Kidney tubule cell (primary cell): ENCODE data around the gene UST.
"Not testable (repeated sequence)": the region's sequence is repeated elsewhere in the genome, so short reads cannot be mapped to it uniquely, and the experiment has no call there.

Experiments used
- DNase-seq: peaks from one replicate; pipeline ENCODE4 v3.0.0-alpha.2; 2018; ENCODE audit warnings: low spot score

UST gene

GRCh38 chr6:148868901-148869300 lies 122.1 kb downstream of the UST start:
- no peak for DNase-seq

GRCh38 chr6:148869585-148869984 lies 122.8 kb downstream of the UST start:
- peak; percentile 67 for DNase-seq

GRCh38 chr6:148873154-148873553 lies 126.3 kb downstream of the UST start:
- no peak for DNase-seq

GRCh38 chr6:148873868-148874267 lies 127.0 kb downstream of the UST start:
- no peak for DNase-seq

- DNase-seq = peak; percentile 52
Observed at GRCh38 chr6:148874698-148875293, 128.0 kb downstream of the UST start.

GRCh38 chr6:148878683-148879082 lies 131.9 kb downstream of the UST start:
- DNase-seq = no peak

- DNase-seq = not testable (repeated sequence)
Observed at GRCh38 chr6:148880742-148881141, 133.9 kb downstream of the UST start.

GRCh38 chr6:148881593-148882311 lies 134.9 kb downstream of the UST start:
- no peak for DNase-seq

- no peak for DNase-seq
Observed at GRCh38 chr6:148883270-148883669, 136.4 kb downstream of the UST start.

GRCh38 chr6:148884461-148884860 lies 137.6 kb downstream of the UST start:
- DNase-seq = peak; percentile 9

GRCh38 chr6:148885136-148885865 lies 138.5 kb downstream of the UST start:
- DNase-seq = no peak

- DNase-seq = no peak
Observed at GRCh38 chr6:148885925-148886845, 139.4 kb downstream of the UST start.

GRCh38 chr6:148887181-148887580 lies 140.4 kb downstream of the UST start:
- DNase-seq = no peak

GRCh38 chr6:148888856-148889255 lies 142.0 kb downstream of the UST start:
- no peak for DNase-seq

- DNase-seq = no peak
Observed at GRCh38 chr6:148890096-148890495, 143.3 kb downstream of the UST start.

- DNase-seq = no peak
Observed at GRCh38 chr6:148890652-148891404, 144.0 kb downstream of the UST start.

- no peak for DNase-seq
Observed at GRCh38 chr6:148891405-148891783, 144.6 kb downstream of the UST start.

- no peak for DNase-seq
Observed at GRCh38 chr6:148892247-148892646, 145.4 kb downstream of the UST start.

- no peak for DNase-seq
Observed at GRCh38 chr6:148893073-148893472, 146.2 kb downstream of the UST start.

- DNase-seq = no peak
Observed at GRCh38 chr6:148893481-148893880, 146.7 kb downstream of the UST start.

GRCh38 chr6:148898376-148899014 lies 151.7 kb downstream of the UST start:
- DNase-seq = no peak
